Stimulated activated memory B cell treated with anti-CD40 and anti-IgM and Interleukin-4, amounts not matched to agents 10 μg/mL and 1 μg/mL and 100 μg/mL, for 72 hours (primary cell): ENCODE results near the gene SMTNL2.
"Not testable (repeated sequence)": the region's sequence is repeated elsewhere in the genome, so short reads cannot be mapped to it uniquely, and the experiment has no call there.

Source experiments
- ATAC-seq: fragments of 150-1000 bp; cut with Tn5 transposase; 2 replicates; pipeline ENCODE4 v1.10.0; 2021
- H3K27ac Mint-ChIP-seq: one replicate; pipeline ENCODE4 v1.8.0; 2022; ENCODE audit warnings: mild to moderate bottlenecking, mixed read lengths
- H3K27me3 Mint-ChIP-seq: one replicate; pipeline ENCODE4 v1.8.0; 2022; ENCODE audit warnings: mixed read lengths
- H3K36me3 Mint-ChIP-seq: one replicate; pipeline ENCODE4 v1.8.0; 2022; ENCODE audit warnings: mixed read lengths
- H3K4me1 Mint-ChIP-seq: one replicate; pipeline ENCODE4 v1.8.0; 2022; ENCODE audit warnings: mixed read lengths
- H3K4me3 Mint-ChIP-seq: one replicate; pipeline ENCODE4 v1.8.0; 2022; ENCODE audit warnings: mild to moderate bottlenecking, moderate library complexity, mixed read lengths
- H3K9me3 Mint-ChIP-seq: one replicate; pipeline ENCODE4 v1.8.0; 2022; ENCODE audit warnings: mixed read lengths

Gene SMTNL2

DNA sequence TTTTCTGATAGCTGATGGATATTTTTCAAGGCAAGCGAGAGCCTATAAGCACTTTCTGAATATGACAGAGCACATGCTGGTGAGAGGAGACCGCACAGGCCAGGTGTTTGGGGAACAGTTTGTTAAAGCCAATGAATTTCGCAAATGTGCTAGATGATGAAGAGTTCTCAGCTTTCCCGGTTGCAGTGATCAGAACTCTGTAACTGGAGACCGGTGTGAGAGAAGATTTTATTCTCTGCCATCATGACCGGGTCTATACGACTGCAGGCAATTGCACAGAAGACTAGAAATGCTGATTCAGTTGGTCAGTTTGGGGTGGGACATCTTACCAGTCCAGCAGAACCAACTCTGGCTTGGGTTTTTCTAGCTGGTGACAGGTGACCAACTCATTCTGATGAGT, 25.4 kb downstream of the SMTNL2 start:
- H3K9me3 Mint-ChIP-seq: no peaks in the 10 kb centered on the region

DNA sequence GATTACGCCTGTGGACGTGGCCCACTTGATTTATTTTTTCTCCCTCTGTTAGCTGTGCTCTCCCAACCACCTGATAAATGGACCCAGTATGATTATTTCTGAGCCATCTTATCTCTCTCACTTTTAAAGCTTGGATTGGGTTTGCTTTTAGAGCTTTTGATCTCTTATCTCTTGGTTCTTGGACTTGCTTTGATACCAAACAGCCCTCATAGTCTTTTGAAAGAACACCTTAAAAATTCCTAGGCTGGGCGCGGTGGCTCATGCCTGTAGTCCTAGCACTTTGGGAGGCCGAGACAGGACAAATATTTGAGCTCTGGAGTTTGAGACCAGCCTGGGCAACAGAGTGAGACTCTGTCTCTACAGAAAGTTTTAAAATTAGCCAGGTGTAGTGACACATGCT, 25.8 kb downstream of the SMTNL2 start:
- Mint-ChIP-seq H3K4me1 (peaks cover 7% of the 10 kb centered on the region), H3K4me3 (no peak overlapping the region), H3K9me3 (no peaks in the 10 kb centered on the region), H3K27me3 (peaks cover 43% of the 10 kb centered on the region), H3K27ac (no peak overlapping the region), H3K36me3 (no peaks in the 10 kb centered on the region)
- no peak for ATAC-seq

More for the DNA sequence above, 25.4 kb downstream of the SMTNL2 start:
- H3K4me3 Mint-ChIP-seq: no peak overlapping the region
- no peak for ATAC-seq
- no peaks in the 10 kb centered on the region for H3K36me3 Mint-ChIP-seq
- peaks cover 7% of the 10 kb centered on the region for H3K4me1 Mint-ChIP-seq
- H3K27me3 Mint-ChIP-seq: peaks cover 43% of the 10 kb centered on the region
- no peak overlapping the region for H3K27ac Mint-ChIP-seq

DNA sequence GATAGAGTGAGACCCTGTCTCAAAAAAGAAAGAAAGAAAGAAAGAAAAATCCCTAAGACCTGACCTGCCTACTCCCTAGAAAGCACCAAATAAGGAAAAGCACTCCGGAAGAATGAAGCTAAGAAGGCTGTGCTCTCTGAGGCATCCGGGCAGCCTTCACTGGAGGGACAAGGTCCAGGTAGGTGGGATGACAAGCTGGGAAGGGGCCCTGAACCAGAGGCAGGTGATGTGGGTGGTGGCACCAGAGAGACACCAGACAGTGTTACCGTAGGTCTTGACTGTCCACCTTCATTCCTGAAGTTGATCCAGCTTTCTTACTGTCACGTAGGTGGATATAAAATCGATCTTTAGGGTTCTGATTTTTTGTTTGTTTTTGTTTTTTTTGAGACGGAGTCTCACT, 26.3 kb downstream of the SMTNL2 start:
- Mint-ChIP-seq H3K36me3 (no peaks in the 10 kb centered on the region), H3K27ac (no peak overlapping the region), H3K4me3 (no peak overlapping the region), H3K9me3 (no peaks in the 10 kb centered on the region), H3K4me1 (peaks cover 2% of the 10 kb centered on the region), H3K27me3 (peaks cover 42% of the 10 kb centered on the region)
- ATAC-seq: no peak

DNA sequence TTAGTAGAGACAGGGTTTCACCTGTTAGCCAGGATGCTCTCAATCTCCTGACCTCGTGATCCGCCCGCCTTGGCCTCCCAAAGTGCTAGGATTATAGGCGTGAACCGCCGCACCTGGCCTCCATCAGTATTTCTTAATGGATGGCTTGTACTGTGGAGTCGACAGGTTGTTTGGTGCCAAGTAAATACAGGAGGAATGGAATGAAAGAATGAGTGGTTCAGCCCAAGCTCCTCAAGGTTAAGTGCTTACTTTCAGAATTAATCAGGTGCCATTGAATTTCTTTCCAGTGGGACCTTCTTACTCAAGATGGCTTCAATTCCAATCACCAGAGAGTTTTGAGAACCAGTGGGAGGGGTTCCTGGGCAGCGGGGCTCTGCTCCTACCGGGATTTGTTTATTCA, 32.1 kb downstream of the SMTNL2 start:
- Mint-ChIP-seq H3K27me3 (peaks cover 18% of the 10 kb centered on the region), H3K27ac (no peak overlapping the region), H3K4me3 (no peak overlapping the region), H3K4me1 (no peaks in the 10 kb centered on the region), H3K36me3 (no peaks in the 10 kb centered on the region), H3K9me3 (no peaks in the 10 kb centered on the region)
- no peak for ATAC-seq

DNA sequence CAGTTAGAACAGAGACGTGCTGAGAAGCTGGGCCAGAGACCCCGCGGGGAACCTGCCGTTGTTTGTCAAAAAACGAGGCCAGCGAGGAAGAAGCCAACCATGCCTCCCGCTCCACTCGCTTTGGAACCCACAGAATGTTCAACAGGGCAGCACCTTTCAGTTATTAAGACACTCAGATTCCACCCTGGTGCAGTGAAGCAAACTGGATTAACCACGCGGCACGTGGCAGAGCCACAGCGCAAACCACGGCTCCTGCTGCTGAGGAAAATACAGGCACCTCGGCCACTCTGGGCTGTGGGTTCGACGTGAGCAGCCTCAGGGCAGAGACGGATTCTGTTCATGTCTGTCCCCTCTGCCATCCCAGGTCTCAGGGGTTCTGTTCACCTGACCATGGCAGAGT, 32.8 kb downstream of the SMTNL2 start:
- Mint-ChIP-seq H3K4me1 (no peaks in the 10 kb centered on the region), H3K27ac (no peak overlapping the region), H3K4me3 (no peak overlapping the region), H3K36me3 (no peaks in the 10 kb centered on the region), H3K27me3 (peaks cover 15% of the 10 kb centered on the region), H3K9me3 (no peaks in the 10 kb centered on the region)
- no peak for ATAC-seq

DNA sequence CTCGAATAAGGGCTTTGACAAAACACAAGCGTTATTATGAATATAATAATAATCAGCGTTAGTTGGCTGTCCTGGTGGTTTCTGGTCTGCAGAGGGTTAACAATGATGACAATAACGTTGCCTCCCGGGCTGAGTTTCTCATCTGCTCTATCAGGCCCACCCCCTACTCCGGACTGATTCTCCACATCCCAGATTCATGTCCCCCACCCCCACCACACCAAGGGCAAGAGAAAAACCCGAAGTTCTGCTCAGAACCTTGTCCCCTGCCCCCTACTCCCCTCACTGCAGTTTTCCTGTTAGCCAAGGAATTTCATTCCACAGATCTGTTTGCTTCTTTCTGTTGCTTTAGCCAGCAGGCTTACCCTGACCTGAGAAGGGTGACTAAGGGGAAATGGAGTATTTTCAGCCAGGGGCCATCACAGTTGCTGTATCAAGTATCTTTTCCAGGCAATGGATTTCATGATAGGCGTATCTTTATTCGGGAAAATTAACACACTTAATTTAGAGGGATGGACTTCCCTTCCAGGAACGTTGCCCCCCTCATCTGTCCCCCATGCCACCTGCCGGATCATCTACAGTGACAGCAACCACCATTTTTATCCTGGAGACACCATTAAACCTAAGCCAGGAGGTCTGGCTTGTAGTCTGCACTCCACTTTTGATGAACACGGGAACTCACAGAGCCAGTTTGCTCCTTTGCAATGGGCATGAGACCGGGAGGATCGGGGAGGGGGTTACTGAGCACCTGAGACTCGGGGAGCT, 33.4 kb downstream of the SMTNL2 start:
- Mint-ChIP-seq H3K4me1 (no peaks in the 10 kb centered on the region), H3K4me3 (no peak overlapping the region), H3K9me3 (no peaks in the 10 kb centered on the region), H3K36me3 (no peaks in the 10 kb centered on the region), H3K27me3 (peaks cover 15% of the 10 kb centered on the region), H3K27ac (no peak overlapping the region)
- ATAC-seq: no peak

DNA sequence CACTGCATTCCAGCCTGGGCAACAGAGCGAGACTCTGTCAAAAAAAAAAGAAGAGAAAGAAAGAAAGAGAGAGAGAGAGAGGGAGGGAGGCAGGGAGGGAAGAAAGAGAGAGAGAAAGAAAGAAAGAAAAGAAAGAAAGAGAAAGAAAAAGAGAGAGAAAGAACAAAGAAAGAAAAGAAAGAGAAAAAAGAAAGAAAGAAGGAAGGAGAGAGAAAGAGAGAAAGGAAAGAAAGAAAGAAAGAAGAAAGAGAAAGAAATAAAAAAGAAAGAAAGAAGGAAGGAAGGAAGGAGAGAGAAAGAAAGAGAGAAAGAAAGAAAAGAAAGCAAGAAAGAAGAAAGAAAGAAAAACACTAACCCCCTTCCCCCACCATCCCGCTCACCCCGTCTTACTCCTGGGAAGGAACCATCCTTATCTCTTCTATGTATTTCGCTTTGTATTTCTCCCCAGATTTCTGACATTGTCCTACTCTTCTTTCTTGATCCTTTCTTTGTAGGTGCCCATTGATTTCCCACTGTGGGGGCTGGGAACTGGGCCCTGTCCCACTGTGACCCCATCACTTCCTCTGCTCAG, 36.3 kb downstream of the SMTNL2 start:
- Mint-ChIP-seq H3K27me3 (peaks cover 12% of the 10 kb centered on the region), H3K9me3 (peaks cover 5% of the 10 kb centered on the region)

DNA sequence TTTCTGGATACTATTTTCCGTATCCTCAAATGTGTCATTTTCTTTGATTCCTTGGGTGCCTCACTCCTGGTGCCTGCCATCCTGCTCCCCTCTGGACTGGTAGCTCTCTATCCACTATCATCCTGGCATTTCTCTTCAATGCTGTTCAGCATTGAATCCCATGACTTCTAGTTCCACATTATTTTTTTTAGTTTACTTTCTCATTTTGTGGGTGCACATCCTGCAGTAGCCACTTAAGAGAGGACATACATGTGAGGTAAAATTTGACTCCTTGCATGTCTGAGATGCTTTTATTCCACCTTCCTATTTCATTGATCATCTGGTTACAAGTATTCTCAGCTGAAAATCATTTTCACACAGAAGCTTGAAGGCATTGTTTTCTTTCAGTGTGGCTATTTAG, 38.0 kb downstream of the SMTNL2 start:
- H3K4me3 Mint-ChIP-seq: no peak overlapping the region
- peaks cover 7% of the 10 kb centered on the region for H3K27me3 Mint-ChIP-seq
- H3K36me3 Mint-ChIP-seq: peaks cover 6% of the 10 kb centered on the region
- peaks cover 7% of the 10 kb centered on the region for H3K4me1 Mint-ChIP-seq
- H3K27ac Mint-ChIP-seq: no peak overlapping the region
- no peak for ATAC-seq
- H3K9me3 Mint-ChIP-seq: peaks cover 5% of the 10 kb centered on the region

More for the DNA sequence above, 36.3 kb downstream of the SMTNL2 start:
- no peaks in the 10 kb centered on the region for H3K4me1 Mint-ChIP-seq
- ATAC-seq: no peak
- peaks cover 6% of the 10 kb centered on the region for H3K36me3 Mint-ChIP-seq
- no peak overlapping the region for H3K4me3 Mint-ChIP-seq
- no peak overlapping the region for H3K27ac Mint-ChIP-seq

DNA sequence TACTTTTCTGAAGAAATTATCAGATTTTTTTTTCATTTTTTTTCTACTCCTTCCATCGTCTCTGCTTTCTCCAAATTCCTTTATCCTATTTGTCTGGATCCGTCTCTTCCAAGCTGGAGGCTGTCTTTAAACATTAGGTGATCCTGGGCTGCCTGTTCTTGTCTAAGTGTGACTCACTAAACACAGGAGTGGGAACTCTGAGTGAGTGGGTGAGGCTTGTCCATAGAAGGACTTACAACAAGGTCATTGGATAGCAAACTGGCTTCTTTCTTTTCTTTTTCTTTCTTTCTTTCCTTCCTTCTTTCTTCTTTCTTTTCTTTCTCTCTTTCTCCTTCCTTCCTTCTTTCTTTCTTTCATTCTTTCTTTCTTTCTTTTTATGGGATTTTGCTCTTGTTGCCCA, 38.9 kb downstream of the SMTNL2 start:
- Mint-ChIP-seq H3K4me3 (no peak overlapping the region), H3K27ac (no peak overlapping the region)

DNA sequence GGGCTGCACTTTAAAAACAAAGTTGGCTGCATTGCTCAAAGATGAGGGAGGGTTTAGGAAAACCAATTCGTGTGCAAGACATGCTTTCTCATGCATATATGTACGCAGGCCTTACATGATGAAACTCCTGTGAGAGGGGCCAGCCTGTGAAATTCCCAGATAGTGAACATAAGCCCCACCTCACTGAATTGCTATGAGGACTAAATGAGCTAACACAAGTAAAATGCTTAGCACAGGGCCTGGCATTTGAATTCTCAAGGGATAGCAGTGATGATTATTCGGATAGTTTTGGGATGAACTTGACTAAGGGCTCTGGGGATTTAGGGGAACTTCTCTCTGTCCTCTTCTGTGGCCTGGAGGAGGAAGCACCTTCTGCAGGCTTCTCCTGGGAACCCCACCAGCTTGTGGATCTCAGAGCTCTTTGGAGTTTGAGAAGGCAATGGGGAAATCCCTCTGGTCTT, 40.2 kb downstream of the SMTNL2 start:
- H3K9me3 Mint-ChIP-seq, H3K4me1 Mint-ChIP-seq, H3K36me3 Mint-ChIP-seq, ATAC-seq, H3K27me3 Mint-ChIP-seq, H3K27ac Mint-ChIP-seq, H3K4me3 Mint-ChIP-seq: not testable (repeated sequence)

More for the DNA sequence above, 38.9 kb downstream of the SMTNL2 start:
- ATAC-seq: no peak
- Mint-ChIP-seq H3K27me3 (peaks cover under 1% of the 10 kb centered on the region), H3K9me3 (peaks cover 5% of the 10 kb centered on the region), H3K36me3 (peaks cover 6% of the 10 kb centered on the region), H3K4me1 (peaks cover 7% of the 10 kb centered on the region)

DNA sequence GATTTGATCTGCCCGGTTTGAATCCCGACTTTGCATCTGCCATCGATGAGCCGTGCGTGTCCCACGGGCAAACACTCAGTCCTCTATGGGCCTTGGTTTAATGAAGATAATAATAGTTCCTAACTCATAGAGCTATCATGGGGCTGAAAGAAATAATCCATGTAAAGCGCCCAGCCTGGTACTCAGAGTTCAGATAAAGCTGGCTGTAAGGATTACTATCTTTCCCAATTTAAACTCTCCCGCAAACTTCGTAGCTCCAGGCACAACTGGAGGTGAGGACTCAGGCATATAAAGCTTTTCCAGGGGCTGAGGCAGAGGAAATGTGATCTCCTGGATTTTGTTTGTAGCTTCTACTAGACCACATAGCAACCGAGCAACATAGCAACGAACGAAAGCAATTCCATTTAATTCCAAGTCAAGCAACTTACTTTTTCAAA, 40.9 kb downstream of the SMTNL2 start:
- ATAC-seq: no peak
- peaks cover 6% of the 10 kb centered on the region for H3K36me3 Mint-ChIP-seq
- no peak overlapping the region for H3K27ac Mint-ChIP-seq

DNA sequence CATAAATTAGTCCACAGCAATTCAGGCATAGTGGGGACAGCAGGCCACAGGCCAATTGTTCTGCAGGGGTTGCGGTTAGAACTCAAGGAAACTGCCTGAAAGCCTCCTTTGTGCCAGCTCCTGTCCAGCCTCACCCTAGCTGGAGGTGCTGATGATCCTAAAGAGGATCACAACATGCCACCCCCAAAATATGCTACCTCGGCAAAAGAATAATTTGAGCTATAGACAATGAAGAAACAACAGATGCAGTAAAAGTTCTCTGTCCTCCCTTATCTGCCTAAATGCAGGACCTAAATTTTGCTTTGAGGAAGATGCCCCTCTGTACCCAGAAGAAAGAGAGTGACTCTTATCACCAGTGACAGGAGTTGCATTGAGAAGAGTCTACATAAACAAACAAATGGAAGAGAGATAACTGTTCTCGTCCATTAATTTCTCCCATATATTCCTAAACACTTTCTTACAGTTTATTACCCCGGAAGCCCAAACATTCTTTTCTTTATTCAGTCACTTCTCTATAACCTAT, 42.5 kb downstream of the SMTNL2 start:
- Mint-ChIP-seq H3K36me3 (peaks cover 6% of the 10 kb centered on the region), H3K9me3 (peaks cover 5% of the 10 kb centered on the region), H3K4me1 (peaks cover 14% of the 10 kb centered on the region), H3K27ac (no peak overlapping the region), H3K4me3 (no peak overlapping the region), H3K27me3 (no peaks in the 10 kb centered on the region)
- no peak for ATAC-seq

More for the DNA sequence above, 40.9 kb downstream of the SMTNL2 start:
- Mint-ChIP-seq H3K27me3 (no peaks in the 10 kb centered on the region), H3K4me3 (no peak overlapping the region), H3K9me3 (peaks cover 5% of the 10 kb centered on the region), H3K4me1 (peaks cover 7% of the 10 kb centered on the region)

DNA sequence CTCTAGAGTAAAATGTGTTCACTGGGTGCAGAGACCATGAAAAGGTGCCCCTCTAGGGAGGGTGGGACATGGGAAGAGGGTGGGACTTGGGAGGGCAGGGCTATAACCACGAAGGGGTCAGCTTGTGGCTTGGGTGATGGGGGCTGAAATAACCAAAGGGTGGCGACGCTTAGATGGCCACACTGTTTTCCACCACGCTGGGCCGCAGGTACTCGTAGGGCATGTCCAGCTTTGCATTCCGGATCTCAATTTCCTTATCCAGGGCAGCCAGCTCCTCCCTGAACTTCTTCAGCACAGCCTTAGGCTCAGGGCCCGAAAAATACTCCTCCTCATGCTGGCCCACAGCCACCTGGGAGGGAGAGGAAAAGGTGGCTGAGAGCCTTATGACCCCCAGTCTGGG, 47.1 kb downstream of the SMTNL2 start:
- no peak overlapping the region for H3K4me3 Mint-ChIP-seq
- H3K36me3 Mint-ChIP-seq: no peaks in the 10 kb centered on the region
- H3K9me3 Mint-ChIP-seq: peaks cover 5% of the 10 kb centered on the region
- peaks cover 25% of the 10 kb centered on the region for H3K4me1 Mint-ChIP-seq
- H3K27me3 Mint-ChIP-seq: no peaks in the 10 kb centered on the region
- no peak overlapping the region for H3K27ac Mint-ChIP-seq
- ATAC-seq: no peak

DNA sequence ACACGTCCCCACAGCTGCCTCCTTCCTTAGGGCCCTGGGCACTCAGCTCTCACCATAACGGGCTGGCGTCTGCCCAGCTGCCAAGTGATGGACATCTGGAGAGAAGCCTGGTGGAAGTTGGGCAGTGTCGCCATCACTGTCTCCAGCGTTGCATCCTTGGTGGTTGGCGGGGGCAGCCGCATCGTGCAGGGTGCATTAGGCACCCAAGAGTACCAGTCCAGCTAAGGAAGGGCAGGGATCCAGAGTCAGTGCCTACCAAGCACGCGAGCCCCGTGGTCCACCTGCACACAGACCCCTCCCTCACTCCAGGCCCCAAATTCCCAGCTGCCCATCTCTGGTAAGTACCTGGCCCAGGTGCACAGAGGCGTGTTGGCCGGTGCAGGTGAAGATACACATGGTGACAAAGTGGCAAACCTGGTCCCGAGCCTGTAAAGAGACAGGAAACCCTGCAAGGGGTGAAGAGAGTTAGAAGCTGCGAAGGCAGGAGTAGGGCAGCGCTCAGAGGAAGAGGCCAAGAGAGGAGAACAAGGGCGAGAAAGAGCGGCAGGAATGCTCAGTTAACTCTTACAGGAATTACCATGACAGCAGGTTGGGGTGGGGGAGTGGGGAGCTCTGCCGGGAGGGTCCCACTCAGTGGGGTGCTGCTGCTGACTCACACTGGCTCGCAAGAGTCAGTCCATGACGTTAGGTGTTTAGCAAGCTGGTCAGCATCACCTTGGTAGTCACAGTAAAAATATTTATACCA, 47.7 kb downstream of the SMTNL2 start:
- no peaks in the 10 kb centered on the region for H3K27me3 Mint-ChIP-seq
- no peak overlapping the region for H3K4me3 Mint-ChIP-seq
- ATAC-seq: no peak
- H3K4me1 Mint-ChIP-seq: peaks cover 31% of the 10 kb centered on the region
- H3K36me3 Mint-ChIP-seq: no peaks in the 10 kb centered on the region
- H3K9me3 Mint-ChIP-seq: peaks cover 5% of the 10 kb centered on the region
- no peak overlapping the region for H3K27ac Mint-ChIP-seq

DNA sequence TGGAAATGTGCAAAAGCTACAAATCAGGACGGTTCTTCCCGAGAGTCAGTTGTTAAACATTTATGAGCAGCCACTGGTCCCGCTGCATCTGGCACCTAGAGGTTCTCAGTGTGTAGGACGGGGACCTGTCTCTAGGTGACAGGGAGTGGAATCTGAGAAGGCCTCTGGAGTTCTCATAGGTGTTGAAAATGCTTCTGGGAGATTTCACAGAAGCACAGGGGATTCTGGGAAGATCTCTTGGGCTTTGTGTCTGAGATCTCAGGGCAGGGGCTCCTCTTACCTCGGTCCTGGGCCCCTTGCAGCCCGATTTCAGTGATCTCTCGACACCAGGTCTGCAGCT, 48.2 kb downstream of the SMTNL2 start:
- peaks cover 36% of the 10 kb centered on the region for H3K4me1 Mint-ChIP-seq
- no peak overlapping the region for H3K27ac Mint-ChIP-seq
- ATAC-seq: no peak
- no peaks in the 10 kb centered on the region for H3K36me3 Mint-ChIP-seq
- peaks cover 2% of the 10 kb centered on the region for H3K27me3 Mint-ChIP-seq
- H3K4me3 Mint-ChIP-seq: no peak overlapping the region
- H3K9me3 Mint-ChIP-seq: peaks cover 5% of the 10 kb centered on the region
